Endothelial cell of umbilical vein (primary cell): Measurements from ENCODE around the gene CCDC184. TPM values are rescaled to one million over a fixed set of nuclear protein-coding genes. Genes with fewer than 3 reads are reported as not detected.

ENCODE experiments used
- BruUV-seq: library from RNA; stranded (reverse); fragments of 400-500 nt; replicated peaks from 2 replicates; lab custom pipeline; 2021; lab: Mats Ljungman, UMichigan
- CTCF ChIA-PET: fragments of 300-600, 350-600 bp; sonication (Branson Sonifier 250); formaldehyde crosslinking; loops from one replicate; lab custom pipeline; 2021; ENCODE audit warnings: antibody characterized with exemption, inconsistent platforms; lab: Charles Lee
- POLR2A ChIA-PET: fragments of 300-600, 350-600 bp; sonication (Branson Sonifier 250); formaldehyde crosslinking; loops from one replicate; lab custom pipeline; 2021; ENCODE audit warnings: antibody characterized with exemption, inconsistent platforms; lab: Charles Lee
- DNase-seq: peaks from one replicate; pipeline ENCODE4 v3.0.0-alpha.2; 2011; ENCODE audit warnings: low read depth, low spot score
- FAIRE-seq: peaks from 2 replicates; lab custom pipeline; 2011; peaks lifted over from hg19 to GRCh38; lab: Jason Lieb, UNC
- H2AFZ ChIP-seq: 2 replicates; pipeline ENCODE4 v1.6.0; 2012; ENCODE audit warnings: low read depth, low read length, control low read depth, inconsistent platforms
- H3K27ac ChIP-seq: 2 replicates; pipeline ENCODE4 v1.5.1; 2011; ENCODE audit warnings: low read depth, mild to moderate bottlenecking, control low read depth, low read length, moderate library complexity; ENCODE audit not compliant: insufficient read depth
- H3K27me3 ChIP-seq, 2 experiments: 2 replicates each; pipeline versions ENCODE4 v1.6.0 to v1.6.1; 2011; ENCODE audit warnings: low read length in 2 of 2, mixed read lengths in 1 of 2; ENCODE audit not compliant: control insufficient read depth in 2 of 2, insufficient read depth in 2 of 2
- H3K36me3 ChIP-seq, 2 experiments: 2 replicates in 1 of 2; 3 replicates in 1 of 2; pipeline ENCODE4 v1.5.1; 2011; ENCODE audit warnings: low read length in 2 of 2, mild to moderate bottlenecking in 1 of 2, moderate library complexity in 1 of 2; ENCODE audit not compliant: control insufficient read depth in 2 of 2, insufficient read depth in 2 of 2; ENCODE audit errors: extremely low read depth in 1 of 2
- H3K4me1 ChIP-seq: 3 replicates; pipeline ENCODE4 v1.5.1; 2011; ENCODE audit warnings: mild to moderate bottlenecking, low read length; ENCODE audit not compliant: control insufficient read depth, insufficient read depth; ENCODE audit errors: extremely low read depth
- H3K4me2 ChIP-seq: 2 replicates; pipeline ENCODE4 v1.6.1; 2011; ENCODE audit warnings: low read length, control low read depth, mixed read lengths; ENCODE audit not compliant: insufficient read depth
- H3K4me3 ChIP-seq, 3 experiments: fragments of 200-600 bp in 1 of 3; sonication (generic), shearing (Covaris generic) in 1 of 3; replicated peaks in 1 of 3; 2 replicates each; pipeline ENCODE4 v1.5.1; 2011 to 2016; ENCODE audit warnings: control low read depth in 3 of 3, low read length in 3 of 3, mild to moderate bottlenecking in 2 of 3, inconsistent platforms in 1 of 3, low read depth in 1 of 3, moderate library complexity in 1 of 3; ENCODE audit not compliant: insufficient read depth in 1 of 3
- H3K79me2 ChIP-seq: 2 replicates; pipeline ENCODE4 v1.6.0; 2012; ENCODE audit warnings: low read length, inconsistent platforms; ENCODE audit not compliant: control insufficient read depth, insufficient read depth
- H3K9ac ChIP-seq: replicated peaks from 2 replicates; pipeline ENCODE3; 2011; ENCODE audit warnings: low read length, control low read depth; ENCODE audit not compliant: insufficient read depth; ENCODE audit errors: extremely low read depth
- H3K9me1 ChIP-seq: replicated peaks from 3 replicates; pipeline ENCODE4 v1.6.0; 2011; ENCODE audit warnings: mild to moderate bottlenecking, low read length; ENCODE audit not compliant: control insufficient read depth, insufficient read depth; ENCODE audit errors: extremely low read depth
- H3K9me3 ChIP-seq: replicated peaks from 2 replicates; pipeline ENCODE4 v1.5.1; 2012; ENCODE audit warnings: low read length, inconsistent platforms; ENCODE audit not compliant: control insufficient read depth, insufficient read depth
- H4K20me1 ChIP-seq: replicated peaks from 2 replicates; pipeline ENCODE3; 2011; ENCODE audit warnings: mild to moderate bottlenecking, low read length; ENCODE audit not compliant: control insufficient read depth, insufficient read depth; ENCODE audit errors: extremely low read depth
- CTCF ChIP-seq, 2 donors: IDR thresholded peaks; 1 replicate in 1 of 2; 2 replicates in 1 of 2; pipeline ENCODE4 v1.5.1; 2011; ENCODE audit warnings: low read length in 2 of 2, mild to moderate bottlenecking in 2 of 2, moderate library complexity in 2 of 2, control low read depth in 1 of 2, inconsistent platforms in 1 of 2, low read depth in 1 of 2; ENCODE audit not compliant: insufficient read depth in 1 of 2; ENCODE audit errors: extremely low read depth in 1 of 2
- EZH2 ChIP-seq: IDR thresholded peaks from 2 replicates; pipeline ENCODE4 v1.6.1; 2012; ENCODE audit warnings: borderline replicate concordance, low read depth, mild to moderate bottlenecking, moderate library complexity, low read length, inconsistent platforms; ENCODE audit not compliant: severe bottlenecking
- FOS ChIP-seq: IDR thresholded peaks from 2 replicates; pipeline ENCODE4 v1.6.1; 2011; ENCODE audit warnings: mild to moderate bottlenecking, low read length, moderate library complexity, borderline replicate concordance; ENCODE audit not compliant: insufficient read depth
- GATA2 ChIP-seq: IDR thresholded peaks from 2 replicates; pipeline ENCODE4 v1.7.0; 2011; ENCODE audit warnings: low read depth, mild to moderate bottlenecking, moderate library complexity, mixed read lengths, low read length; ENCODE audit not compliant: insufficient read length, insufficient read depth
- JUN ChIP-seq: IDR thresholded peaks from 2 replicates; pipeline ENCODE4 v1.6.1; 2011; ENCODE audit warnings: borderline replicate concordance, low read depth; ENCODE audit not compliant: insufficient read length, insufficient read depth
- MAX ChIP-seq: IDR thresholded peaks from 2 replicates; pipeline ENCODE4 v1.6.1; 2011; ENCODE audit not compliant: insufficient read depth, insufficient read length
- MYC ChIP-seq: IDR thresholded peaks from one replicate; pipeline ENCODE4 v1.6.1; 2011; ENCODE audit warnings: mild to moderate bottlenecking, low read depth, low read length
- POLR2A ChIP-seq: IDR thresholded peaks from 2 replicates; pipeline ENCODE4 v1.6.1; 2012; ENCODE audit warnings: low read depth, mild to moderate bottlenecking, control low read depth, low read length
- POLR2AphosphoS5 ChIP-seq: IDR thresholded peaks from 2 replicates; pipeline ENCODE4 v1.6.1; 2012; ENCODE audit warnings: low read depth, mild to moderate bottlenecking, control low read depth, low read length, moderate library complexity; ENCODE audit not compliant: insufficient read depth
- dilution Hi-C: fragments of 300-500 bp; cut with MboI; formaldehyde crosslinking; loops from one replicate; pipeline ENCODE4 v1.15.0; 2019; ENCODE audit warnings: low sequenced_read_pairs; ENCODE audit not compliant: extremely low pct_ligation_motif_present
- intact Hi-C: fragments of 100-400 bp; cut with micrococcal nuclease; formaldehyde crosslinking; loops from one replicate; pipeline ENCODE4 v1.10.0; 2022
- polyA plus RNA-seq, 4 experiments: library from polyadenylated mRNA; depleted of rRNA in 3 of 4; stranded (reverse) in 3 of 4; unstranded in 1 of 4; fragments of >200 nt; gene quantifications; 2 replicates each; pipeline versions ENCODE4 v1.2.1 to v1.2.3, GENCODE V29; 2011 to 2012; ENCODE audit warnings: missing spikeins in 1 of 4
- total RNA-seq: library from RNA; stranded (reverse); gene quantifications from 2 replicates; pipeline ENCODE4 v1.2.3, GENCODE V29; 2021

The CCDC184 gene
- total and polyA plus RNA-seq, 2 donors (not counting 3 experiments of a cell fraction or from before 2014, with no cell fraction given) = 0.18 to 0.39 TPM

- dilution Hi-C loops (no loop called here), intact Hi-C loops (loop anchor here (5.0 kb wide), 1 partner anchor 158 kb away; the partner anchor contains the start of gene COL2A1)
- H3K9me1 ChIP-seq = no peaks in the 10 kb centered on the region
- no peak overlapping the region for H3K4me3 ChIP-seq
- peaks cover 8 to 20% of the 10 kb centered on the region in 2 experiments for H3K27me3 ChIP-seq
- H3K4me2 ChIP-seq = no peak overlapping the region
- no peaks in the 10 kb centered on the region for H3K36me3 ChIP-seq
- H3K4me1 ChIP-seq = peaks cover 3% of the 10 kb centered on the region
- BruUV-seq = no TSS peak
- no peaks in the 10 kb centered on the region for H3K9me3 ChIP-seq
- TF ChIP-seq POLR2A (no peak), JUN (no peak), MYC (no peak), CTCF (IDR thresholded peaks at IDR 0.05; ENCODE audit: extremely low read depth in 1 of 2, insufficient read depth in 1 of 2, low read depth in 1 of 2, low read length in 2 of 2) (no peak), GATA2 (no peak), FOS (no peak), EZH2 (no peak), POLR2AphosphoS5 (no peak), MAX (no peak)
- ChIA-PET CTCF (interaction anchor here (1.3 to 1.4 kb wide), 2 partner anchors 76 to 295 kb away, joined by 4 to 5 read pairs; no protein-coding TSS in a partner anchor), POLR2A (no interaction called here)
- no peak overlapping the region for H3K9ac ChIP-seq
- DNase-seq (no peak), FAIRE-seq (no peak)
- H4K20me1 ChIP-seq = no peaks in the 10 kb centered on the region
- no peak overlapping the region for H2AFZ ChIP-seq
- H3K79me2 ChIP-seq = peaks cover 9% of the 10 kb centered on the region
- H3K27ac ChIP-seq = no peak overlapping the region
Observed at GRCh38 chr12:48160046-48160445, 23.4 kb upstream of the CCDC184 start.
